ENCODE results near the gene BLOC1S3. TPM values are rescaled to one million over a fixed set of nuclear protein-coding genes. Genes with fewer than 3 reads are reported as not detected.

The BLOC1S3 gene, protein sequence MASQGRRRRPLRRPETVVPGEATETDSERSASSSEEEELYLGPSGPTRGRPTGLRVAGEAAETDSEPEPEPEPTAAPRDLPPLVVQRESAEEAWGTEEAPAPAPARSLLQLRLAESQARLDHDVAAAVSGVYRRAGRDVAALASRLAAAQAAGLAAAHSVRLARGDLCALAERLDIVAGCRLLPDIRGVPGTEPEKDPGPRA
- 10 to 100 TPM in 2 of 3 donors, 1 to 10 TPM in 1; 8.8 to 11.6 (median 10.5) TPM for polyA plus RNA-seq (ENCODE audit: insufficient read length in 3 of 3)

DNA sequence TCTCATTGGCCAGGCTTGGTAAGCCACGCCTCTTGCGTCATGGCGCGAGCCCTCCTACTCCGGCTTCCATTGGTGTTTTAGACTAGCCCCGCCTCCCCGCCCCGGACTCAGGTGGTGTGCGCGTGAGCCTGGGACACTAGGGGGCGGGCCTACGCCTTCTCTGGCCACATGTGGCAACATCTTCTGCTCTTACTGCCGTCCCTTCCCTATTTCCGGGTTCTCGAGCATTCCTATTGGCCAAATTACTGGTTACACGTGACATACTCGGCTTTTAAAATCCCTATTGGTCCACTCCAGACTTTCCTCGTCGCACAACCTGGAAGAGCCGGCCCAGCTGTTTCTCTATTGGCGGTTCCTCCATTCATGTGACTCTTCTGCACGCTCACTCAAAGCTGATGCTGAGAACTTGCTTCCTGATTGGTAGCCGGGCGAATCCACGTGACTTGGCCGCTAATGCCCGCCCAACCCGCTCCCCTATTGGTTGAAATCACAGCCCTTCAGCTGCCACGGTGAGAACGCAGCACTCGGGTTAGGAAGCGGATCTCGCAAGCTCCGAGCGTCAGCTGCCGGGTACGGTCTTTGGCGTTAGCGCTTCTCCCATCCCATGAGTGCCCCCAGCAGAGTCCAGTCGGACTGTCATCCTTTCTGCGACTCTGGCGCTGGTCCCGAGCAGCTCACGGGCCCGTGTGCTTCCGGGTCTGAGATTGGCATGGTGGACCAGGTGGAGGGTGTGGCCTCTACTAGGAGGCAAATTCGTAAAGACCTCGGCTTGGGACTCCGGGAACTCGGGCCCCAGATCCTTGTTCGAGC, at the start of gene BLOC1S3:
Gene BLOC1S3, plus strand, starts transcription at position 523 of the 810 bp plus-strand sequence. CDS start 513 bp downstream, outside the sequence.
- peak; percentile 100 for DNase-seq (ENCODE audit: low read depth in 3 of 3, low spot score in 2 of 3)

- no peak for DNase-seq (ENCODE audit: low read depth in 3 of 3, low spot score in 2 of 3)
Observed at GRCh38 chr19:45128806-45129205, 49.8 kb upstream of the BLOC1S3 start.

GRCh38 chr19:45130236-45130635, 48.3 kb upstream of the BLOC1S3 start:
- no peak for DNase-seq (ENCODE audit: low read depth in 3 of 3, low spot score in 2 of 3)

DNA sequence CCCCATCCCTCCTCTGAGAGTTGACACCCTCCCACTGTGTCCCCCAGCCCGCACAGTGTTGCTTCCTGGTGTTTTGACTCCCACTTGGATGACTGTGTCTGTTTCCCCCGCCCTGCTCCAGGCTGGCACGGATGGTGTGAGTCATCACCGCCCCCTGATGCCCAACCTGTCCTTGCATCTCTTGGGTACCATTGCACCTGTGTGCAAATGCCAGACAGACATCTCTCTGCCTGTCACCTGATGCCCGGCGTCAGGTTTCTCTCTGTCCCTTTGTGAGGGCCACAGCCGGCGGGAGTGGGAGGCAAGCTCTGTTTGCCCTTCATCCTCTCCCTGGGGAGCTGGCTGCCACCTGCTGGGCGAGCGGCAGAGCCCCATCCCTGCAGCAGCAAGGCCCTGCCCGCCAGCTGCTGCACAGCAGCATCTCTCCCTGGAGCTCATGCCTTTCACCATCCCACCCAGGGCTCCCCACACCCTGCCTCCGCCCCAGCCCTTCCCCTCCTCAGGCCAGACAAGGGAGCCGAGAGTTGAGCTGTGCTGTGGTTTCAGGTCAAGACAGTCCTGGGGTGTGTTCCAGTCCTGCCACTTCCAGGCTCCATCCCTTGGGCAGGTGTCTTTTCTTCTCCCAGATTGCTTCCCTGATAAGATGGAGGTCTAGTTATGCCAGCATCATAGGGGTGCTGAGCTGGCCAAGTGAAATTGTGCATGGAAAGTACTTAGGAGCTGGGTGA, 47.5 kb upstream of the BLOC1S3 start:
- DNase-seq (ENCODE audit: low read depth in 3 of 3, low spot score in 2 of 3) = no peak

DNA sequence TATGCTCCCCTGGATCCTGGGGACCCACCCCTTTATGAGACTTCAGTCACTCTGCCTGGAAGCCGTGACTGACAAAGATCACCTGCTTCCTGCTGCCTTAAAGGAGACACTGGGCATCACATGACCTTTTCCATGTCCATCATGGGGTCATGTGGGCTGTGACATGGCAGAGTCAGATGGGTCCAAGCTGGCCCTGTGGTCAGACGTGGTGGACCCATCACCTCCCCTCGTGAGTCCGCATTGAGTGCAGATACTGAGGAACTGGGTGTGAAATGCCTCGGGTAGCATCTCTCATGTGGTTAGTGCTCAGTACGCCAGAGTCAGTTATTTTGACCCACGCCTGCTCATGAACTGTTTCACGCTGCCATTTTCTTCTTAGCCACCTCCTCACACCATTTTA, 44.9 kb upstream of the BLOC1S3 start:
- DNase-seq (ENCODE audit: low read depth in 3 of 3, low spot score in 2 of 3) = no peak

DNA sequence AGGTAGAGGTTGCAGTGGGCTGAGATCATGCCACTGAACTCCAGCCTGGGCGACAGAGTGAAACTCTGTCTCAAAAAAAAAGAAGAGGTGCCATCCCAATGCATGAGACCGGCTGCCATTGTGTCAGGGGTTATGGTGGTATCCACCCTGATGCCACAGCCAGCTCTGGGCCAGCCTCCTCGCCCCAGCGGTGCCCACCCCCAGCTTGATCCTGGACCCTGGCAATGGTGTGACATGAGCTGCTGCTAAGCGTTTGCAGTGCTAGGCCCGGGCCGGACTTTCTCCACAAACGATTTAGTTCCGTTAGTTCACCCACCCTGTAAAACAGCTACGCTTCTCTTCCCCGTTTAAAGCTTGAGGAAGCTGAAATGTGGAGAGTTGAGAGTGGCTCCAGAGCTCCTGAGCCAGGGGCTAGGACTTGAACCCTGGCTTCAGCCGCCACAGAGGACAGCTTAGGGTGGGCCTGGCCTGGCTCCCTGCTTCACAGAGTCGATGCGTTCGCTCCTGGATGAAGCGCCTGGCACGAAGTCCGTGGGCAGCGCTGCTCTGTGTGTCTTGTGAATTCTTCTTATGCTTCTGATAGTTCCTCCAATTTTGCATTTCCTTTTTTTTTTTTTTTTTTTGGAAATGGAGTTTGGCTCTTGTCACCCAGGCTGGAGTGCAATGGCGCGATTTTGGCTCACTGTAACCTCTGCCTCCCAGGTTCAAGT, 43.3 kb upstream of the BLOC1S3 start:
- no peak for DNase-seq (ENCODE audit: low read depth in 3 of 3, low spot score in 2 of 3)

- DNase-seq (ENCODE audit: low read depth in 3 of 3, low spot score in 2 of 3) = no peak
Observed at GRCh38 chr19:45136507-45137178, 41.9 kb upstream of the BLOC1S3 start.

GRCh38 chr19:45137179-45137761, 41.3 kb upstream of the BLOC1S3 start:
- DNase-seq (ENCODE audit: low read depth in 3 of 3, low spot score in 2 of 3) = no peak

- DNase-seq (ENCODE audit: low read depth in 3 of 3, low spot score in 2 of 3) = no peak
Observed at GRCh38 chr19:45138303-45138751, 40.3 kb upstream of the BLOC1S3 start.

DNA sequence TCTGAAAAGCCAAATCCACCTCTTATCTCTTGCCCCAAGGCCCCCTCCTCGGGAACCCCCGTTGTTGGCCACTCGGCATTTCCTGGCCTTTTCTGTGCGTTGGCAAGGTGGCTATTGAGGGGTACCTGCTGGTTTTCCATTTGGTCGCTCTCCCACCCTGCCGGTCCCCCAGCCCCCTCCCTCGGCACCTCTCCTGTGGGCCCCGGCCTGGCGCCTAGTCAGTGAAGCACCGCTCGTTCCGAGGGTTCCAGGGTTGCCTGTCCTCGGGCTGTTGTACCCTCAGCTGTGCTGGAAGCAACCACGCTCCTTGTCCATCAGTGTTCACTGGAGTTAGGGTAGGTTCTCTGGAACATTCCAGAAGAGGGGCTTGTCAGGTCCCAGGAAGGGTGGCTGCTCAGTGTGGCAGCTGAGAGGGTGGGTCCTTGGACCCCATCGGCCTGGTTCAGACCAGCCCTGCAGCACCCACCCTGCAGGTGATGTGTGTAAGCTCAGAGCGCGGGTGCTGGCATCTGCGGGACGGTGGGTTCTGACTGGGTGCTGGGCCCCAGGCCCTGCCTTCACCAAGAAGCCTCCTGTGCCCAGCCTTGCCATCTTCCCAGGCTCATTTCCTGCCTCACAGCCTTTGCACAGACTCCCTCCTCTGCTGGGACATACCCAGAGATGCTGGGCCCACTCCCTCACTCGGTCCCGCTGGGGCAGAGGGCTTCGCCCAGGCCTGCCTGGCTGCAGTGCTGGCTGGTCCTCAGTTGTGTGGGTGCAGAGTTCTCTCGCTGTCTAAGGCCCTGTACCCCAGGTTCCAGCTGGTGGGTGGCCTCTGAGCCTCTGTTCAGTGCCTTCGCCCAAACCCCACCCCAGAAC, 39.1 kb upstream of the BLOC1S3 start:
- DNase-seq (ENCODE audit: low read depth in 3 of 3, low spot score in 2 of 3) = no peak

DNA sequence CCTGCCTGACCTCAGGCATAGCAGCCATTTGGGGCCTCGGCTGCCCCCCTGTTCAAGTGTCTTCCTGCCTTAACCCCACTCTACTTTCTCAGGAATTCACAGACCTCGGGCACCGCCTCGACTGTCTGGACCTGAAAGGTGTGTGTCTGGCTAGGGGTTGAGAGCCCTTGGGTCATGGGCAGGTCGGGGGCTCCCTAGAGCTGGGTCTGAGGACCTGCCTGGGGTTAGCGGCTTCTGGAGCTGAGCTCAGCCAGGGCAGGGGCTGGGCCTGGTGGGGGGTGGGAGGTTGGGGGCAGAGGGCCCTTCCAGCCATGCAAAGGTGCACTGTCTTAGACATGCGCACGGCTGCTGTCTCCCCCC, 38.5 kb upstream of the BLOC1S3 start:
- no peak for DNase-seq (ENCODE audit: low read depth in 3 of 3, low spot score in 2 of 3)

DNA sequence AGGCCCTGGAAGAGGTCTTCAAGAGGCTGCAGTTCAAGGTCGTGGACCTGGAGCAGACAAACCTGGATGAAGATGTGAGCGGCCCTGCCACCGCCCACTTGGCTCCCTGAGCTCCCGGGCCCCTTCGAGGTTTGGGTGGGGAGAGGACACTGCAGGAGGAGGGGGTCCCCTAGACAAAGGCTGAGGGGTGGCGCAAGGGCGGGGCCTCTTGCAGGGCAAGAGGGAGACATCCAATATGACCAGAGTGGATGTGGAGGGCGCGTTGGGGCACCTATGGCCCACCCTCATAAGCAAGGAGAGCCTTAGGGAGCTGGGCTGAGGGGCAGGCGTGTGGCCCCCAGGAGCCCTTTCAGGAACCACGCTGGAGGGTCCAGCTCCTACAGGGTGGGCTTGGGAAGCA, 38.1 kb upstream of the BLOC1S3 start:
- DNase-seq (ENCODE audit: low read depth in 3 of 3, low spot score in 2 of 3) = no peak

DNA sequence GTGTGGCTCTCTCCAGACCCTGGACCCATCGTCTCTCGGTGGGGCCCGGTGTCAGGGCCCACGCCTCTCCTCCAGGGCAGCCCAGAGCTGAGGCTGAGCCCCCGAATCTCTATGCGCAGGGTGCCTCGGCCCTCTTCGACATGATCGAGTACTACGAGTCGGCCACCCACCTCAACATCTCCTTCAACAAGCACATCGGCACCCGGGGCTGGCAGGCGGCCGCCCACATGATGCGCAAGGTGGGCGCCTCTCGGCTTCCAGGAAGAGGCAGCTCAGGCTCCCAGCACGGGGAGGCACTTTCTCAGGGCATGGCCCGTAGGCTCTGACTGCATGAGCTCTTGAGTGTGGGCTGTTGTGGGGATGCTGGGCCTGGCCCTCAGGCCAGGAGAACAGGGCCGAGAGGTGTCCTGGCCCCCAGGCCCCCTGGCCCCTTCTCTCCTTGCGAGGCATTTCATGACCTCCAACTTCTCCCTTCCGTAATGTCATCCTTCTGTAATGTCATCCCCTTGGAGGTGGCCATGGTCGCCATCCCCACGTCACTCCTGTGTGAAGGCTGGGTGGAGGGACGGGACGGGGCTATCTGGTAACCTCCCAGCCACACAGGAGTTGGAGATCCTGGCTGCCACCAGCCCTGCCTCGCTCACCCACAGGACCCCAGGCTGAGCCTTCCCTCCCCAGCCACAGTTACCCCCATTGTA, 37.2 kb upstream of the BLOC1S3 start:
- no peak for DNase-seq (ENCODE audit: low read depth in 3 of 3, low spot score in 2 of 3)

GRCh38 chr19:45142016-45142725, 36.4 kb upstream of the BLOC1S3 start:
- DNase-seq (ENCODE audit: low read depth in 3 of 3, low spot score in 2 of 3) = no peak

DNA sequence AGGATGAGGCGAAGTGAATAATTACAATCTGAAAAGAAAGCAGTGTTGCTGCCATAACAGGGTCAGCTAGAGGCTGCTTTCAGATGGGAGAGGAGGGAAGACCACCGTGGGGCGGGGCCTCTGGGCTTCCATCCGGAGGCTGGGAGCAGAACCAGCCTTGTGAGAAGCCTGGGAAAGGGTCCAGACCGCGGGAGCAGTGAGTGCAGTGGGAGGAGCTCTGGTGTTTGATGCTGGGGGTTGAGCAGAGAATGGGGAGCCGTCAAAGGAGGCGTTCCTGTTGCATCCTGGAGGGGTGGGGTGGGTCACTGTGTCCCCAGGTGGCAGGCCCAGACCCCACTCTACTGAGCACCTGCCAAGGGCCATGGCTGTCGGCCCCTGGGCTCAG, 35.9 kb upstream of the BLOC1S3 start:
- no peak for DNase-seq (ENCODE audit: low read depth in 3 of 3, low spot score in 2 of 3)

DNA sequence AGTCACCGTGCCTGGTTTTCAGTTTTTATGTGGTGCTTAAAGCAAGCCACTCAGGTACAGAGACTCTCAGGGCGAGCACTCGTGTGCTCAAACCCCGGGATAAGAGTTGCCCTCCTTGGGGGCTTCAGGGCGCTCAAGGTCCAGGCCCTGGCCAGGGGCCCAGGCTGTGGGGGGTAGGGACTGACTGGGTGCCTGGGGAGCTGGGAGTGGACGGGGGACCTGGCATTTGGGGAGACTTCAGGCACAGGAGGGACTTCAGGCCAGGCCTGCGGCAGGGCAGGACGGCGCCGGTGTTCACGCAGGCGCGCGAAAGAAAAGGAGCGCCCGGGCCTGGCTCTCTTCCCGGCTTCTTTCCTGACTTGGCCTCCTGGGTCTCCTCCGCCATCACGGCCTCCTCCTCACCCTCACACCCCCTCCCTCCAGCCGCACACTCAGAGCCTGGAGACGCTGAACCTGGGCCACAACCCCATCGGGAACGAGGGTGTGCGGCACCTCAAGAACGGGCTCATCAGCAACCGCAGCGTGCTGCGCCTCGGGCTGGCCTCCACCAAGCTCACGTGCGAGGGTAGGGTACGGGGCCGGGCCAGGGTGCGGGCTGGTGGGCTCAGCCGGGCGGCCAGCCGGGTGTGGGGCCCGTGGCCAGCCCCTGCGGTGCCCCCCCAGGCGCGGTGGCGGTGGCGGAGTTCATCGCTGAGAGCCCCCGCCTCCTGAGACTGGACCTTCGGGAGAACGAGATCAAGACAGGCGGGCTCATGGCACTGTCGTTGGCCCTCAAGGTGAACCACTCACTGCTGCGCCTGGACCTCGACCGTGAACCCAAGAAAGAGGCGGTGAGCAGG, 33.9 kb upstream of the BLOC1S3 start:
- DNase-seq (ENCODE audit: low read depth in 3 of 3, low spot score in 2 of 3) = no peak

Data from right renal cortex interstitium (tissue), 3 donors.